Fibroblast of pulmonary artery (primary cell): Measurements from ENCODE around the gene EMC8.
"Not testable (repeated sequence)": the region's sequence is repeated elsewhere in the genome, so short reads cannot be mapped to it uniquely, and the experiment has no call there.

Experiments used
- DNase-seq: peaks from one replicate; pipeline ENCODE4 v3.0.0-alpha.2; 2010; ENCODE audit warnings: low read depth
- H3K4me3 ChIP-seq: replicated peaks from 2 replicates; pipeline ENCODE4 v1.5.1; 2011; ENCODE audit warnings: low read depth, mild to moderate bottlenecking, control low read depth, low read length, moderate library complexity
- TF ChIP-seq, protein P1 (sequence below): IDR thresholded peaks from 2 replicates; pipeline ENCODE4 v1.5.1; 2011; ENCODE audit warnings: mild to moderate bottlenecking, control low read depth, low read length, inconsistent platforms; ENCODE audit errors: missing control alignments

EMC8 gene

DNA sequence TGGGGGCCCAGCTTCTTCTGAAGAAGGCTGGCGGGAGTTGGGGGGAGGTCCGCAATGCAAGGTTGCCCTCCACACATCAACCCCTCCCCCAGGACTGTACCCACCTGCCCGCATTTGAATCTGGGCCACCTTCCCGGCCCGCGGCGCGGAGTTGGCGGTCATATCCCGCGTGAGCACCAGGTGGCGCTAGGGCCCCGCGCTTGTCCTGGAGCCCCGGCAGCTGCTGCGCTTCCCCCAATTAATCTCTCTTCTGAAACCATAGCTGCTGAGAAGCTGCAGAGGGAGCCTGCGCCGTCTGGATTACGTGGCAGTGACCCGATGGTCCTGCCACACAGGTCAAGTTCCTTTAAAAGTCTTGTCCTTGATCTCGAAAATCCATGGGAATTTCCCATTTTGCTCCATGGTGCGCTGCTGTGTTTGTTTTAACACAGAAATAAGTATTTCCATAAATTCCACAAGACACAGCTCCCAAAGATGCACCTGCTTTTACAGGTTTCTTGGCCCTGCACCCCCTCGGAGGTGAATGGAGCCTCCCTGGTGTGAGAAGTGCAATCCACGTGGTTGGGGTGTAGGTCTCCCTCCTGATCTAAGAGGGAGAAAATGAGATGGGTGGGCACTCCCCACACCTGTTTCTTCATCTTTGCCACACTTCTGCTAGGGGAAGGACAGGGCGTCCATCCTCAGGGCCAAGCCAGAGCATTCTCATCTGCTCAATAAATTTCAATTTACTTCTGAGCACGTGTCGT lies 22.2 kb upstream of the EMC8 start:
- peak; percentile 78 for DNase-seq
- no peak overlapping the region for H3K4me3 ChIP-seq
- TF ChIP-seq, protein P1, sequence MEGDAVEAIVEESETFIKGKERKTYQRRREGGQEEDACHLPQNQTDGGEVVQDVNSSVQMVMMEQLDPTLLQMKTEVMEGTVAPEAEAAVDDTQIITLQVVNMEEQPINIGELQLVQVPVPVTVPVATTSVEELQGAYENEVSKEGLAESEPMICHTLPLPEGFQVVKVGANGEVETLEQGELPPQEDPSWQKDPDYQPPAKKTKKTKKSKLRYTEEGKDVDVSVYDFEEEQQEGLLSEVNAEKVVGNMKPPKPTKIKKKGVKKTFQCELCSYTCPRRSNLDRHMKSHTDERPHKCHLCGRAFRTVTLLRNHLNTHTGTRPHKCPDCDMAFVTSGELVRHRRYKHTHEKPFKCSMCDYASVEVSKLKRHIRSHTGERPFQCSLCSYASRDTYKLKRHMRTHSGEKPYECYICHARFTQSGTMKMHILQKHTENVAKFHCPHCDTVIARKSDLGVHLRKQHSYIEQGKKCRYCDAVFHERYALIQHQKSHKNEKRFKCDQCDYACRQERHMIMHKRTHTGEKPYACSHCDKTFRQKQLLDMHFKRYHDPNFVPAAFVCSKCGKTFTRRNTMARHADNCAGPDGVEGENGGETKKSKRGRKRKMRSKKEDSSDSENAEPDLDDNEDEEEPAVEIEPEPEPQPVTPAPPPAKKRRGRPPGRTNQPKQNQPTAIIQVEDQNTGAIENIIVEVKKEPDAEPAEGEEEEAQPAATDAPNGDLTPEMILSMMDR, result peak; percentile 82

DNA sequence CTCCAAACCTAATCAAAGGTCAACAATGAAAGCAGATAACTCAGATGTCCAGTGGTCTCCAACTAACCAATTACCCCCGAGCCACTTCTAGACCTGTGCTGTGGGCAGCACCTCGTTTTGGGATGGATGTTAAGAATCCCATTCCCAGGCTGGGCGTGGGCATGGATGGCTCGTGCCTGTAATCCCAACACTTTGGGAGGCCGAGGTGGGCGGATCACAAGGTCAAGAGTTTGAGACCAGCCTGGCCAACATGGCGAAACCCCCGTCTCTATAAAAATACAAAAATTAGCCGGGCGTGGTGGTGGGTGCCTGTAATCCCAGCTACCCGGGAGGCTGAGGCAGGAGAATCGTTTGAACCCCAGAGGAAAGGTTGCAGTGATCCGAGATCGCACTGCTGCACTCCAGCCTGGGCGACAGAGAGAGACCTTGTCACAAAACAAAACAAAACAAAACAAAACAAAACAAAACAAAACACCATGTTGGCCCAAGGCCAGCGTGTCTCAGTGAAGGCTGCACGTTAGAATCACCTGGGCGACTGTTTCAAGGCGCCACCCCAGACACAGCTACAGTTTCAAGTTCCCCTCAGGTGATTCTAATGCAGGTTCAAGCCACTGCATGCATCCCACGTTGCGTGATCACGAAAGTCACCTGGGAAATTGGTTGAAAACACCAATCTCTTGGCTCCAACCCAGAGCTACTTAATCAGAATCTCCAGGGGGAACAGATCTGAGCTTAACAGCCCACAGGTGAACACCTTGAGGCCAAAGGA lies 21.4 kb upstream of the EMC8 start:
- DNase-seq, result no peak
- H3K4me3 ChIP-seq, result no peak overlapping the region
- TF ChIP-seq, protein P1, result no peak

DNA sequence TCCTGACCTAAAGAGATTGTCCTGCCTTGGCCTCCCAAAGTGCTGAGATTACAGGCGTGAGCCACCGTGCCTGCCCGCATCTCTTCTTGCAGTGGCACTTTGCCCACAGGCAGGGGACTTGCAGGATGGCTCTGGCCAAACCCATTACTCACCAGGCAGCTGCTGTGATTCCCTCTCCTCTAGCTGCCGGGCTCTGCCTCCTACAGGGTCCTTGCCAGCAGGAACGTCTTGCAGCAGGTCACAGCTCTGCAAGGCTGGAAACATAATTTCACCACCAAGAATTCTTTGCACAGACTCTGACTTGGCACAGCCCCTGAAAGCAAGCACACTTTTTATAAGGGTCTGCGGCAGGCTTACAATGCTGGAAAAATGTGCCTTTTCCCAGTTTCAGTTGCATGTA lies 20.4 kb upstream of the EMC8 start:
- DNase-seq, result no peak
- no peak overlapping the region for H3K4me3 ChIP-seq
- TF ChIP-seq, protein P1, result no peak

GRCh38 chr16:85819245-85819644 lies 19.9 kb upstream of the EMC8 start:
- DNase-seq, result peak; percentile 84
- TF ChIP-seq, protein P1, result peak; percentile 82
- H3K4me3 ChIP-seq, result no peak overlapping the region

DNA sequence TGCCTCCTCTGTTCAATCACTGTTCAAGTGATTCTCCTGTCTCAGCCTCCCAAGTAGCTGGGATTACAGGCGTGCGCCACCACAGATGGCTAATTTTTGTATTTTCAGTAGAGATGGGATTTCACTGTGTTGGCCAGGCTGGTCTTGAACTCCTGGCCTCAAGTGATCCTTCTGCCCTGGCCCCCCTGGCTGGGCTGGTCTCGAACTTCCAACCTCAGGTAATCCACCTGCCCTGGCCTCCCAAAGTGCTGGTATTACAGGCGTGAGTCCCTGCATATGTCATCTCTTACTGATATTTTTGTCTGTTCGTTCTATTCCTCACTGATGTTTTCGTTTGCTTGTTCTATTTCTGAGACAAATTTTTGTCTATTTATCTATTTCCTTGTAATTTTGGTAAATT lies 17.9 kb upstream of the EMC8 start:
- not testable (repeated sequence) for DNase-seq, H3K4me3 ChIP-seq

- TF ChIP-seq, protein P1, result no peak
- no peak for DNase-seq
- H3K4me3 ChIP-seq, result no peak overlapping the region
These were observed 16.8 kb upstream of the EMC8 start for GRCh38 chr16:85816159-85816558.

GRCh38 chr16:85812811-85813700 lies 13.7 kb upstream of the EMC8 start:
- TF ChIP-seq, protein P1, result no peak
- no peak for DNase-seq
- H3K4me3 ChIP-seq, result no peak overlapping the region
